Adrenal gland (tissue), 5 donors: ENCODE measurements around the gene ZXDC.

Experiments
- CTCF ChIP-seq, 6 experiments: fragments of 450-650 bp in 4 of 6; fragments of 200-600 bp in 2 of 6; sonication (generic) in 1 of 6; IDR thresholded peaks; 1 replicate in 5 of 6; 2 replicates in 1 of 6; pipeline versions ENCODE4 v1.5.1 to v1.8.0; 2016 to 2021; ENCODE audit warnings: antibody characterized with exemption in 6 of 6, mild to moderate bottlenecking in 2 of 6, moderate library complexity in 1 of 6
- POLR2A ChIP-seq, 2 donors: fragments of 450-650 bp; IDR thresholded peaks; one replicate each; pipeline ENCODE4 v1.6.1; 2017; ENCODE audit warnings: antibody characterized with exemption in 2 of 2, mild to moderate bottlenecking in 2 of 2, moderate library complexity in 1 of 2
- donor health status: DM: no; HTN: no; CAD: no.

GRCh38 chr3:126399351-126399735 lies 76.3 kb downstream of the ZXDC start:
- TF ChIP-seq POLR2A (IDR thresholded peaks at IDR 0.05) (no peak), CTCF (IDR thresholded peaks at IDR 0.05) (no peak)
